OCI-LY3 (cell line): ENCODE data around the gene DELE1.

Source experiments
- H2AFZ ChIP-seq: fragments of 200-600, 300-600 bp; shearing (Covaris generic); 2 replicates; pipeline ENCODE4 v1.6.0; 2014; ENCODE audit warnings: antibody characterized with exemption, low read depth, low read length
- H3K27ac ChIP-seq: fragments of 200-600, 300-600 bp; sonication (generic); 2 replicates; pipeline ENCODE4 v1.5.1; 2014; ENCODE audit warnings: mild to moderate bottlenecking, low read length, moderate library complexity, mixed read lengths
- H3K27me3 ChIP-seq: fragments of 200-600, 300-600 bp; sonication (generic); 2 replicates; pipeline ENCODE4 v1.6.1; 2014; ENCODE audit warnings: low read depth, low read length, mixed read lengths
- H3K36me3 ChIP-seq: fragments of 200-600, 300-600 bp; sonication (generic); replicated peaks from 2 replicates; pipeline ENCODE3; 2014; ENCODE audit warnings: low read depth, low read length, mixed read lengths
- H3K4me1 ChIP-seq: fragments of 300-600, 200-600 bp; sonication (generic); 2 replicates; pipeline ENCODE4 v1.6.1; 2014; ENCODE audit warnings: low read length, mixed read lengths
- H3K4me2 ChIP-seq: fragments of 200-600, 300-600 bp; sonication (generic); 2 replicates; pipeline ENCODE4 v1.6.1; 2014; ENCODE audit warnings: low read length, mixed read lengths
- H3K4me3 ChIP-seq: fragments of 300-600, 200-600 bp; sonication (generic); 2 replicates; pipeline ENCODE4 v1.5.1; 2014; ENCODE audit warnings: antibody characterized with exemption, mild to moderate bottlenecking, low read length, moderate library complexity
- H3K79me2 ChIP-seq: fragments of 300-600, 200-600 bp; shearing (Covaris generic); 2 replicates; pipeline ENCODE4 v1.6.1; 2014; ENCODE audit warnings: mild to moderate bottlenecking, low read length, mixed read lengths
- H3K9ac ChIP-seq: fragments of 300-600, 200-600 bp; shearing (Covaris generic); 2 replicates; pipeline ENCODE4 v1.6.0; 2014; ENCODE audit warnings: mild to moderate bottlenecking, low read length, moderate library complexity
- H3K9me3 ChIP-seq: fragments of 200-600, 300-600 bp; shearing (Covaris generic); 2 replicates; pipeline ENCODE4 v1.6.1; 2014; ENCODE audit warnings: low read length, mixed read lengths; ENCODE audit not compliant: insufficient read depth
- H4K20me1 ChIP-seq: fragments of 200-600, 300-600 bp; sonication (generic); 2 replicates; pipeline ENCODE4 v1.6.1; 2016; ENCODE audit warnings: low read length, mixed read lengths; ENCODE audit not compliant: insufficient read depth
- EZH2phosphoT487 ChIP-seq: fragments of 200-600 bp; shearing (Covaris generic); IDR thresholded peaks from 2 replicates; pipeline ENCODE4 v1.6.1; 2018; ENCODE audit warnings: antibody characterized with exemption, mixed run types, low read depth
- TF ChIP-seq, protein P1 (sequence below): fragments of 200-600, 300-600 bp; sonication (generic); IDR thresholded peaks from 2 replicates; pipeline ENCODE4 v1.5.1; 2014; ENCODE audit warnings: antibody characterized with exemption, low read length, low read depth

DELE1 gene

DNA sequence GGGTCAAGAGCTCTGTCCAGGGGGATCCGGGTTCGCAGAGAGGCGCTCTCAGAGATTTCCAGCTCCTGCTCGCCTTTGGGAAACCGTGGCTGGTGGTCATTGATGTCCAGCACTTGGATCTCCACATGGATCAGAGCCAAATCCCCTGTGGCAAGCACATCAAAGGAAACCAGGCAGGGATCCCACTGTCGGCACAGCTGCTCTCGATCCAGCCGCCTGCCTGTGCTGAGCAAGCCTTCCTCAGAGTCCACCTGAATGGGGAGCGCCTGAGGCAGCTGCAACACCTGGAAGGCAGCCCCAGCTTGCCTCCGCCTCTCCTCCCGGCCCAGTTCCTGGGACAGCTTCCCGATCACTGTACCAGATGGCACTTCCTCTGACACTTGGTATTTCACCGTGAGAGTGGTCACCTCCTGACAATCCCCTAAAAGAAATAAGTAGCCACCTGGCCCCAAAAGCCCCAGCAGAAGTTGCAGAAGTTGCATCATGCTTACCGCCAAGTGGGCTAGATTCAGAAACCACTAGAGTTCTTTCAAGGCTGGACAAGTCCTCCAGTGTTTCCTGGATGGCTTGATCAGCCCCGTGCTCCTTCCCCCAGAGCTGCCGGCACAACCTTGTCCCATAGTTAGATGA is 33.8 kb downstream of the DELE1 start:
- TF ChIP-seq, protein P1, sequence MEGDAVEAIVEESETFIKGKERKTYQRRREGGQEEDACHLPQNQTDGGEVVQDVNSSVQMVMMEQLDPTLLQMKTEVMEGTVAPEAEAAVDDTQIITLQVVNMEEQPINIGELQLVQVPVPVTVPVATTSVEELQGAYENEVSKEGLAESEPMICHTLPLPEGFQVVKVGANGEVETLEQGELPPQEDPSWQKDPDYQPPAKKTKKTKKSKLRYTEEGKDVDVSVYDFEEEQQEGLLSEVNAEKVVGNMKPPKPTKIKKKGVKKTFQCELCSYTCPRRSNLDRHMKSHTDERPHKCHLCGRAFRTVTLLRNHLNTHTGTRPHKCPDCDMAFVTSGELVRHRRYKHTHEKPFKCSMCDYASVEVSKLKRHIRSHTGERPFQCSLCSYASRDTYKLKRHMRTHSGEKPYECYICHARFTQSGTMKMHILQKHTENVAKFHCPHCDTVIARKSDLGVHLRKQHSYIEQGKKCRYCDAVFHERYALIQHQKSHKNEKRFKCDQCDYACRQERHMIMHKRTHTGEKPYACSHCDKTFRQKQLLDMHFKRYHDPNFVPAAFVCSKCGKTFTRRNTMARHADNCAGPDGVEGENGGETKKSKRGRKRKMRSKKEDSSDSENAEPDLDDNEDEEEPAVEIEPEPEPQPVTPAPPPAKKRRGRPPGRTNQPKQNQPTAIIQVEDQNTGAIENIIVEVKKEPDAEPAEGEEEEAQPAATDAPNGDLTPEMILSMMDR = no peak
- no peak overlapping the region for H2AFZ ChIP-seq
- H3K27me3 ChIP-seq = no peaks in the 10 kb centered on the region
- H3K4me2 ChIP-seq = no peak overlapping the region
- H3K9me3 ChIP-seq = no peaks in the 10 kb centered on the region
- no peaks in the 10 kb centered on the region for H4K20me1 ChIP-seq
- no peak overlapping the region for H3K27ac ChIP-seq
- no peak overlapping the region for H3K4me3 ChIP-seq
- H3K4me1 ChIP-seq = peaks cover 18% of the 10 kb centered on the region
- H3K79me2 ChIP-seq = no peaks in the 10 kb centered on the region
- no peaks in the 10 kb centered on the region for H3K36me3 ChIP-seq
- no peak overlapping the region for H3K9ac ChIP-seq

DNA sequence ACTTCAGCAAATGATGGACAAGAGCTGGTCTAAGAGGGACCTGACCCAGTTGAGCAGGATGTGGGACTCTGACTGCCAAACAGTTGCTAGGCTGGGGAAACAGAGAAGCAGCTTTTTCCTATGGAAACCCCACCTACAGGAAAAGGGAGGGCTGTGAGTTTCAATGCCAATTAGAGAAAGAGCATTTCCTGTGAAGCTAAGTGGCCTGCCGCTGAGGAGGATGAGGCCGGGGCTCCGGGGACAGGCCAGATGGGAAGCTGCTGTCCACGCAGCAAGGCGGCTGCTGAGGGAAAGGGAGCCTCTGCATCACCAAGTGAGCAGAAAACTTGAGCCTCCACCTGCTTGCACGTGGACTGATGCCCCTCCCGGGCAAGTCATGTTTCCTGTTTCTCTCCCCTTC is 34.4 kb downstream of the DELE1 start, which contains the start of gene PCDH12:
Gene PCDH12 (minus strand): TSS at position 90 of the 400 bp plus-strand sequence. CDS start 351 bp downstream, outside the sequence.
- Histone ChIP-seq H3K4me2 (no peak within 1 kb of the TSS), H3K9me3 (no peaks in the 10 kb centered on the region), H4K20me1 (no peaks in the 10 kb centered on the region), H3K9ac (no peak within 1 kb of the TSS), H3K4me1 (peaks cover 18% of the 10 kb centered on the region), H3K79me2 (no peaks in the 10 kb centered on the region), H3K27ac (no peak within 1 kb of the TSS), H2AFZ (no peak within 1 kb of the TSS), H3K36me3 (no peaks in the 10 kb centered on the region), H3K27me3 (no peaks in the 10 kb centered on the region), H3K4me3 (no peak within 1 kb of the TSS)
- TF ChIP-seq, protein P1 = no peak
- no peak for TF ChIP-seq EZH2phosphoT487

DNA sequence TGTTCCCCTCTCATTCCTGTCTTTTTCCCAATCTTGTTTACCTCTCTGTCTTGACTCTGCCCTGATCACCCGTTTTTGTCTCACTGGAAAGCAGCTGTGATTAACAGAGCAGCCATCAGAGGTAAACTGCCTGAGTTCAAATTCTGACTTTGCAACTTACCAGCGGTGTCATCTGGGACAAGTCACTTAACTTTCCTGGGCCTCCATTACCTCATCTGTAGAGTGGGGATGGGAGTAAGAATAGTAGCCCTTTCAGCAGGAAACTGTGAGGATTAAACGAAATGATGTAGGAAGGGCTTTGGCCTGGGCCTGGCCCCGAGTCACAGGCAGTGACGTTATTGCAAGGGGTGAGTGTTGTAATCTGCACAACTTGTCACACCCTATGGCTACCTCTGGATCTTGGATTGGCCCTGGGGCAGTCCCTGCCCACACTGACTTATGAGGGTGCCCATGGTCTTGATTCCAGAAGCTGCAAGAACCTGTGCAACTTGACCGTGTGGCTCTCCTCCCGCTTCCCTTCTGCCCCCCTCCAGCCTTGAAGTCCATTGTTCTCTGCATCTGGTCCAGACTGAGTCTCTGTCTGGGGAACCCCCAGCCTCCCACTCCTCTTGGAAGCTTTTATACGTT is 35.0 kb downstream of the DELE1 start:
- H3K9ac ChIP-seq = no peak overlapping the region
- H3K4me2 ChIP-seq = no peak overlapping the region
- no peak overlapping the region for H2AFZ ChIP-seq

DNA sequence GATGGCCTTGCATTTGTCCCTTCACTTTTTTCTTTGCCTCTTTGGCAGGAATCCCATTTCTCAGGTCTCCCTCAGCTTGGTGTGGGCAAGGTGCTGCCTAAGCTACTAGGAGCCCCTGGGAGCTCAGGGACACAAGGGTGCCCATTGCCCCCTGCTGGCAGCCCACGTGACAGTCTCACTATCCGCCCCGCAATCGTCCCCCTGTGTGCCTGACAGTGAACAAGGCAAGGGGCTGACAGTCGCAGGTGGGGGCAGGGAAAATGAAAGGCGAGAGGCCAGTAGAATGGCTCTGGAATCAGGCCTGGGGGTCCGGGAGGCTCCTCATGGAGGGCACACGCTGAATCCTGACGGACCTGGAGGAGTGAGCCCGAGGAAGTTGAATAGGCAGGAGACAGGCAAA is 36.3 kb downstream of the DELE1 start:
- Histone ChIP-seq H3K4me2 (peak overlapping the region; percentile 65; the same call in 1 of the 2 replicates), H3K27me3 (no peaks in the 10 kb centered on the region), H2AFZ (0 out of 2 replicates have a peak overlapping the region, but pooled peaks have one; percentile 41), H3K4me1 (peaks cover 10% of the 10 kb centered on the region), H3K36me3 (no peaks in the 10 kb centered on the region), H4K20me1 (no peaks in the 10 kb centered on the region), H3K79me2 (no peaks in the 10 kb centered on the region), H3K9ac (no peak overlapping the region), H3K9me3 (no peaks in the 10 kb centered on the region), H3K4me3 (no peak overlapping the region), H3K27ac (no peak overlapping the region)
- TF ChIP-seq, protein P1 = peak; percentile 40
- TF ChIP-seq EZH2phosphoT487 = no peak

More for the DNA sequence above, 35.0 kb downstream of the DELE1 start:
- Histone ChIP-seq H3K4me3 (no peak overlapping the region), H3K36me3 (no peaks in the 10 kb centered on the region), H3K4me1 (peaks cover 18% of the 10 kb centered on the region), H3K27ac (no peak overlapping the region), H3K27me3 (no peaks in the 10 kb centered on the region), H3K9me3 (no peaks in the 10 kb centered on the region), H4K20me1 (no peaks in the 10 kb centered on the region), H3K79me2 (no peaks in the 10 kb centered on the region)
- TF ChIP-seq EZH2phosphoT487 = no peak
- TF ChIP-seq, protein P1 = no peak
